H9 (cell line): ENCODE results near the gene AXL. TPM values are rescaled to one million over a fixed set of nuclear protein-coding genes. Genes with fewer than 3 reads are reported as not detected.

Experiments used
- DNase-seq: peaks from one replicate; pipeline ENCODE4 v3.0.0-alpha.2; 2017
- H2AFZ ChIP-seq: one replicate; pipeline ENCODE4 v1.6.1; 2013; ENCODE audit warnings: mild to moderate bottlenecking, low read length, control low read depth, moderate library complexity
- H2AK5ac ChIP-seq: 2 replicates; pipeline ENCODE4 v1.6.1; 2013; ENCODE audit warnings: low read length, control low read depth, mixed read lengths; ENCODE audit not compliant: insufficient read length
- H2BK120ac ChIP-seq: one replicate; pipeline ENCODE4 v1.6.1; 2013; ENCODE audit warnings: low read depth, mild to moderate bottlenecking, low read length, control low read depth, inconsistent platforms; ENCODE audit not compliant: poor library complexity, severe bottlenecking
- H2BK12ac ChIP-seq: 2 replicates; pipeline ENCODE4 v1.6.1; 2013; ENCODE audit warnings: low read length, control low read depth, mixed read lengths, low read depth; ENCODE audit not compliant: insufficient read length
- H2BK15ac ChIP-seq: 2 replicates; pipeline ENCODE4 v1.6.1; 2013; ENCODE audit warnings: low read depth, low read length, control low read depth
- H2BK20ac ChIP-seq: one replicate; pipeline ENCODE4 v1.6.1; 2013; ENCODE audit warnings: low read depth, mild to moderate bottlenecking, low read length, control low read depth, inconsistent platforms; ENCODE audit not compliant: poor library complexity, severe bottlenecking
- H2BK5ac ChIP-seq: 2 replicates; pipeline ENCODE4 v1.6.1; 2013; ENCODE audit warnings: low read length, control low read depth, mixed read lengths; ENCODE audit not compliant: insufficient read length
- H3K14ac ChIP-seq: 2 replicates; pipeline ENCODE4 v1.6.1; 2013; ENCODE audit warnings: low read length, control low read depth; ENCODE audit not compliant: insufficient read depth
- H3K18ac ChIP-seq: 2 replicates; pipeline ENCODE4 v1.6.1; 2013; ENCODE audit warnings: low read depth, mild to moderate bottlenecking, mixed read lengths, low read length, control low read depth; ENCODE audit not compliant: insufficient read length
- H3K23ac ChIP-seq: 2 replicates; pipeline ENCODE4 v1.6.1; 2013; ENCODE audit warnings: low read length, control low read depth, mixed read lengths, low read depth; ENCODE audit not compliant: insufficient read length
- H3K23me2 ChIP-seq: 2 replicates; pipeline ENCODE4 v1.6.1; 2013; ENCODE audit warnings: low read depth, mild to moderate bottlenecking, mixed read lengths, low read length, control low read depth; ENCODE audit not compliant: insufficient read length, poor library complexity, severe bottlenecking
- H3K27ac ChIP-seq: 2 replicates; pipeline ENCODE4 v1.5.1; 2013; ENCODE audit warnings: low read length, control low read depth, mixed read lengths, low read depth; ENCODE audit not compliant: insufficient read length
- H3K27me3 ChIP-seq: 2 replicates; pipeline ENCODE4 v1.6.1; 2013; ENCODE audit warnings: low read length, control low read depth, inconsistent platforms; ENCODE audit not compliant: insufficient read depth
- H3K4ac ChIP-seq: 2 replicates; pipeline ENCODE4 v1.6.1; 2013; ENCODE audit warnings: low read depth, mild to moderate bottlenecking, control low read depth, inconsistent platforms, low read length, moderate library complexity
- H3K4me1 ChIP-seq: 2 replicates; pipeline ENCODE4 v1.6.1; 2013; ENCODE audit warnings: low read length, control low read depth, inconsistent platforms; ENCODE audit not compliant: insufficient read depth
- H3K4me2 ChIP-seq: 2 replicates; pipeline ENCODE4 v1.6.1; 2013; ENCODE audit warnings: low read length, control low read depth, mixed read lengths; ENCODE audit not compliant: insufficient read length, insufficient read depth
- H3K56ac ChIP-seq: 2 replicates; pipeline ENCODE4 v1.6.1; 2013; ENCODE audit warnings: low read depth, mild to moderate bottlenecking, mixed read lengths, low read length, control low read depth; ENCODE audit not compliant: insufficient read length
- H3K79me1 ChIP-seq: 2 replicates; pipeline ENCODE4 v1.6.1; 2013; ENCODE audit warnings: low read depth, mild to moderate bottlenecking, moderate library complexity, low read length, control low read depth, inconsistent platforms; ENCODE audit not compliant: insufficient read depth, poor library complexity, severe bottlenecking
- H3K79me2 ChIP-seq: 2 replicates; pipeline ENCODE4 v1.6.1; 2013; ENCODE audit warnings: low read length, control low read depth, inconsistent platforms; ENCODE audit not compliant: insufficient read depth
- H3K9ac ChIP-seq: 2 replicates; pipeline ENCODE4 v1.6.1; 2013; ENCODE audit warnings: low read length, control low read depth, mixed read lengths; ENCODE audit not compliant: insufficient read length; ENCODE audit errors: extremely low read depth
- H3K9me3 ChIP-seq: one replicate; pipeline ENCODE4 v1.6.1; 2013; ENCODE audit warnings: low read depth, low read length, inconsistent platforms; ENCODE audit not compliant: control insufficient read depth
- H3T11ph ChIP-seq: one replicate; pipeline ENCODE4 v1.6.1; 2013; ENCODE audit warnings: mild to moderate bottlenecking, low read length, control low read depth, inconsistent platforms
- H4K20me1 ChIP-seq: one replicate; pipeline ENCODE4 v1.6.1; 2013; ENCODE audit not compliant: control insufficient read depth, insufficient read length, insufficient read depth
- H4K5ac ChIP-seq: 2 replicates; pipeline ENCODE4 v1.6.1; 2013; ENCODE audit warnings: low read depth, mild to moderate bottlenecking, mixed read lengths, low read length, control low read depth; ENCODE audit not compliant: insufficient read length
- H4K8ac ChIP-seq: replicated peaks from 2 replicates; pipeline ENCODE4 v1.6.1; 2013; ENCODE audit warnings: low read length, control low read depth, mixed read lengths, low read depth; ENCODE audit not compliant: insufficient read length
- H4K91ac ChIP-seq: 2 replicates; pipeline ENCODE4 v1.6.1; 2013; ENCODE audit warnings: low read depth, mild to moderate bottlenecking, moderate library complexity, mixed read lengths, low read length, control low read depth; ENCODE audit not compliant: insufficient read length
- H3K27ac Mint-ChIP-seq, 3 experiments: 2 replicates in 2 of 3; 3 replicates in 1 of 3; pipeline ENCODE4 v1.8.0; 2020 to 2021; ENCODE audit warnings: mixed read lengths in 3 of 3, mild to moderate bottlenecking in 1 of 3, moderate library complexity in 1 of 3
- H3K27me3 Mint-ChIP-seq: 2 replicates; pipeline ENCODE4 v1.8.0; 2021; ENCODE audit warnings: low read depth, mild to moderate bottlenecking, moderate library complexity, mixed read lengths
- H3K36me3 Mint-ChIP-seq, 3 experiments: 2 replicates in 2 of 3; 3 replicates in 1 of 3; pipeline ENCODE4 v1.8.0; 2020 to 2021; ENCODE audit warnings: low read depth in 3 of 3, mixed read lengths in 3 of 3; ENCODE audit not compliant: insufficient read depth in 1 of 3
- H3K4me1 Mint-ChIP-seq, 2 experiments: 2 replicates each; pipeline ENCODE4 v1.8.0; 2020; ENCODE audit warnings: mixed read lengths in 2 of 2
- H3K4me3 Mint-ChIP-seq, 2 experiments: 2 replicates in 1 of 2; 3 replicates in 1 of 2; pipeline ENCODE4 v1.8.0; 2020 to 2021; ENCODE audit warnings: mild to moderate bottlenecking in 2 of 2, mixed read lengths in 2 of 2, moderate library complexity in 1 of 2
- H3K9me3 Mint-ChIP-seq, 2 experiments: 2 replicates in 1 of 2; 3 replicates in 1 of 2; pipeline ENCODE4 v1.8.0; 2020; ENCODE audit warnings: mild to moderate bottlenecking in 2 of 2, mixed read lengths in 2 of 2, moderate library complexity in 1 of 2
- WGBS: extraction: QIAGEN DNeasy Blood & Tissue Kit; methylation state at CpG from one replicate; pipeline ENCODE4 v1.1.7; 2013; ENCODE audit warnings: missing lambda C conversion rate, low lambda C conversion rate, mixed read lengths; ENCODE audit not compliant: insufficient read length; ENCODE audit errors: extremely low coverage; 5-methylcytosine and 5-hydroxymethylcytosine counted together
- total RNA-seq: library from RNA; stranded (reverse); gene quantifications from 2 replicates; pipeline ENCODE4 v1.2.1, GENCODE V29; 2021
- TF ChIP-seq, protein P1 (sequence below): fragments of 200-600 bp; sonication (generic); conservative IDR thresholded peaks from 3 replicates; pipeline ENCODE4 v1.8.0; 2021; ENCODE audit warnings: antibody characterized with exemption, mild to moderate bottlenecking

The AXL gene
- total RNA-seq, 1 experiment from 2014 or later: 29.4 TPM

DNA sequence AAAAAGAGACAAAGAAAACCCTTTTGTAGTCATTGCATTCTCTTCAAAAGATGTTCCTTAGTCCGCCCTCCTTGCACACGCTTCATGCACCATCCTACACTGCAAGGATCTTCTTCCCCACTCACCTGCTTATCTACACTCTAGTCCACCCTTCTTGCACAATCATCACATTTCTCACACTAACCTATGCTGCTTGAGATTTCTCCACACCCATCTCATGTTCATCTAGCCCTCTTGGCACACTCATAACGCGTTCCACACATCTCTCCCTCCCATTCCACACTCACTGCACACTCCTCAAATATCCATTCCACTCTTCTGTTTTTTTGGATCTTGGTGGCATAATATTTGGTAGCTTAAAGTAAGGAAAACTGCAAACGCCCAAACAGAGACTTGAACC, 22.8 kb downstream of the AXL start:
- Histone ChIP-seq H3K9ac (no peak overlapping the region), H2BK5ac (no peak overlapping the region), H3K14ac (no peak overlapping the region), H3K56ac (no peak overlapping the region), H3K23me2 (no peaks in the 10 kb centered on the region), H3K27me3 (0 out of 2 replicates have a peak, but pooled peaks cover 3% of the 10 kb centered on the region), H4K20me1 (no peaks in the 10 kb centered on the region), H2BK12ac (no peak overlapping the region), H3K4me1 (no peaks in the 10 kb centered on the region), H2BK20ac (no peak overlapping the region), H3K79me1 (no peaks in the 10 kb centered on the region), H2BK120ac (no peak overlapping the region), H4K8ac (no peak overlapping the region), H4K5ac (no peak overlapping the region), H3K23ac (no peak overlapping the region), H3K27ac (no peak overlapping the region), H3K18ac (no peak overlapping the region), H2AK5ac (no peak overlapping the region), H2AFZ (no peak overlapping the region), H3T11ph (no peak overlapping the region), H3K4me2 (no peak overlapping the region), H4K91ac (no peak overlapping the region), H3K4ac (no peak overlapping the region), H2BK15ac (no peak overlapping the region), H3K9me3 (no peaks in the 10 kb centered on the region), H3K79me2 (no peaks in the 10 kb centered on the region; the same call in 1 of the 2 replicates)
- no peak overlapping the region for H3K4me3 Mint-ChIP-seq
- H3K36me3 Mint-ChIP-seq: peaks cover 1 to 29% (median 15%) of the 10 kb centered on the region in 3 experiments; a peak in 6 of 7 replicates
- TF ChIP-seq, protein P1, sequence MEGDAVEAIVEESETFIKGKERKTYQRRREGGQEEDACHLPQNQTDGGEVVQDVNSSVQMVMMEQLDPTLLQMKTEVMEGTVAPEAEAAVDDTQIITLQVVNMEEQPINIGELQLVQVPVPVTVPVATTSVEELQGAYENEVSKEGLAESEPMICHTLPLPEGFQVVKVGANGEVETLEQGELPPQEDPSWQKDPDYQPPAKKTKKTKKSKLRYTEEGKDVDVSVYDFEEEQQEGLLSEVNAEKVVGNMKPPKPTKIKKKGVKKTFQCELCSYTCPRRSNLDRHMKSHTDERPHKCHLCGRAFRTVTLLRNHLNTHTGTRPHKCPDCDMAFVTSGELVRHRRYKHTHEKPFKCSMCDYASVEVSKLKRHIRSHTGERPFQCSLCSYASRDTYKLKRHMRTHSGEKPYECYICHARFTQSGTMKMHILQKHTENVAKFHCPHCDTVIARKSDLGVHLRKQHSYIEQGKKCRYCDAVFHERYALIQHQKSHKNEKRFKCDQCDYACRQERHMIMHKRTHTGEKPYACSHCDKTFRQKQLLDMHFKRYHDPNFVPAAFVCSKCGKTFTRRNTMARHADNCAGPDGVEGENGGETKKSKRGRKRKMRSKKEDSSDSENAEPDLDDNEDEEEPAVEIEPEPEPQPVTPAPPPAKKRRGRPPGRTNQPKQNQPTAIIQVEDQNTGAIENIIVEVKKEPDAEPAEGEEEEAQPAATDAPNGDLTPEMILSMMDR: no peak
- no peaks in the 10 kb centered on the region for H3K4me1 Mint-ChIP-seq
- H3K9me3 Mint-ChIP-seq: no peaks in the 10 kb centered on the region
- no peak for DNase-seq
- 100% methylated on average over 2 of the region's 5 CpGs for WGBS
- H3K27ac Mint-ChIP-seq: no peak overlapping the region
- no peaks in the 10 kb centered on the region for H3K27me3 Mint-ChIP-seq
